Measurements from ENCODE around the gene MYMX.
"Not testable (repeated sequence)": the region's sequence is repeated elsewhere in the genome, so short reads cannot be mapped to it uniquely, and the experiment has no call there.

The MYMX gene

DNA sequence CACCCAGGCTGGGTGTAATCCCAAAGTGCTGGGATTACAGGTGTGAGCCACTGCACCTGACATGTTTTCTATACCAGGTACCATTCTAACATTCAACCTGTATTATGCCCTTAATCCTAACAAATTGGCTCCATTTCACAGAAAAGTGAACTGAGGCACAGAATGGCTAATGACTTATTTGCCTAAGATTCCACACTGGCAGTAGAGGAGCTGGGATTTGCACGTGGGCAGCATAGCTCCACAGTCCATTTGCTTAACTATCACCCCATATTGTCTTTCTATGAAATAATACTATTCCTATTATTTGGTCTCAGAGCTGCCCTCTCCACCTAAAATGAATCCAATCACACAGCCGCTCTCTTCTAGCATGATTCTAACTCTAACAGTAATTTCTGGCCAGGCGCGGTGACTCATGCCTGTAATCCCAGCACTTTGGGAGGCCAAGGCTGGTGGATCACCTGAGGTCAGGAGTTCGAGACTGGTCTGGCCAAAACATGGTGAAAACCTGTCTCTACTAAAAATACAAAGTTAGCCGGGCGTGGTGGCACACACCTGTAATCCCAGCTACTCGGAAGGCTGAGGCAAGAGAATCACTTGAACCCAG lies 23.3 kb upstream of the MYMX start:
- no peak for DNase-seq (ENCODE audit: extremely low spot score)
- TF ChIP-seq, protein P1, sequence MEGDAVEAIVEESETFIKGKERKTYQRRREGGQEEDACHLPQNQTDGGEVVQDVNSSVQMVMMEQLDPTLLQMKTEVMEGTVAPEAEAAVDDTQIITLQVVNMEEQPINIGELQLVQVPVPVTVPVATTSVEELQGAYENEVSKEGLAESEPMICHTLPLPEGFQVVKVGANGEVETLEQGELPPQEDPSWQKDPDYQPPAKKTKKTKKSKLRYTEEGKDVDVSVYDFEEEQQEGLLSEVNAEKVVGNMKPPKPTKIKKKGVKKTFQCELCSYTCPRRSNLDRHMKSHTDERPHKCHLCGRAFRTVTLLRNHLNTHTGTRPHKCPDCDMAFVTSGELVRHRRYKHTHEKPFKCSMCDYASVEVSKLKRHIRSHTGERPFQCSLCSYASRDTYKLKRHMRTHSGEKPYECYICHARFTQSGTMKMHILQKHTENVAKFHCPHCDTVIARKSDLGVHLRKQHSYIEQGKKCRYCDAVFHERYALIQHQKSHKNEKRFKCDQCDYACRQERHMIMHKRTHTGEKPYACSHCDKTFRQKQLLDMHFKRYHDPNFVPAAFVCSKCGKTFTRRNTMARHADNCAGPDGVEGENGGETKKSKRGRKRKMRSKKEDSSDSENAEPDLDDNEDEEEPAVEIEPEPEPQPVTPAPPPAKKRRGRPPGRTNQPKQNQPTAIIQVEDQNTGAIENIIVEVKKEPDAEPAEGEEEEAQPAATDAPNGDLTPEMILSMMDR (IDR thresholded peaks at IDR 0.05; ENCODE audit: control extremely low read depth, extremely low read depth, low read depth, missing control alignments) = no peak
- POLR2A ChIA-PET = no interaction called here
- CTCF ChIA-PET = interaction anchor here (1.2 to 3.2 kb wide), 6 partner anchors 9 to 97 kb away, joined by 3 to 21 read pairs (median 4); no protein-coding TSS in a partner anchor

DNA sequence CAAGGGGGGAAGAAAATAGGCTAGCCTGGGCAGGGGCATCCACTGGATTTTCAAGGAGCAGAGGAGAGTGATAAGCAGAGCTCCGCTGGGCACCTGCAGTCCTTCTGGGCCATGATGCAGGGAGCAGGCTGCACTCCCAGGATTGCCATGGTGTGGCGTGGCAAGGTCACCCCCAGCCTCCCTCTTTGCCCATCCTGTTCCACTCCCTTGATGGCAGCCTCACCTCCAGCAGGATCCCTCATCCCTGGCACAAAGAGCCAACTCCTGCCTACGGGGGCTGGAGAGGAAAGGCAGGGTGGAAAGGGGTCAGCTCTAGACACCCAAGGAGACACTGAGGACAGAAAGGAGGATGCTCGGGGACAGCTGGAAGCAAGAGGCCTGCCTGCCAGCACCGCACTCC lies 22.4 kb upstream of the MYMX start:
- TF ChIP-seq, protein P1 (IDR thresholded peaks at IDR 0.05; ENCODE audit: control extremely low read depth, extremely low read depth, low read depth, missing control alignments) = no peak
- CTCF ChIA-PET = interaction anchor here (1.2 to 3.2 kb wide), 3 partner anchors 8 to 22 kb away, joined by 3 to 21 read pairs (median 4); no protein-coding TSS in a partner anchor
- no peak for DNase-seq (ENCODE audit: extremely low spot score)
- POLR2A ChIA-PET = no interaction called here

DNA sequence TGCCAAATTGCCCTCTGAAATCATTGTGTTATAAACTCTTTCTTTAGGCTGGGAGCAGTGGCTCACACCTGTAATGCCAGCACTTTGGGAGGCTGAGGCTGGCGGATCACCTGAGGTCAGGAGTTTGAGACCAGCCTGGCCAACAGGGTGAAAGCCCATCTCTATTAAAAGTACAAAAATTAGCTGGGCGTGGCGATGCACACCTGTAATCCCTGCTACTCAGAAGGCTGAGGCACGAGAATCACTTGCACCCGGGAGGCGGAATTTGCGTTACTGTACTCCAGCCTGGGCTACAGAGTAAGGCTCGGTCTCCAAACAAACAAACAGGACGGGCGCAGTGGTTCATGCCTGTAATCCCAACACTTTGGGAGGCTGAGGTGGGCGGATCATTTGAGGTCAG lies 20.4 kb upstream of the MYMX start:
- POLR2A ChIA-PET; DNase-seq (ENCODE audit: extremely low spot score): not testable (repeated sequence)
- CTCF ChIA-PET = interaction anchor here (1.9 to 3.3 kb wide), 3 partner anchors 24 to 41 kb away, joined by 4 to 10 read pairs (median 4); no protein-coding TSS in a partner anchor

DNA sequence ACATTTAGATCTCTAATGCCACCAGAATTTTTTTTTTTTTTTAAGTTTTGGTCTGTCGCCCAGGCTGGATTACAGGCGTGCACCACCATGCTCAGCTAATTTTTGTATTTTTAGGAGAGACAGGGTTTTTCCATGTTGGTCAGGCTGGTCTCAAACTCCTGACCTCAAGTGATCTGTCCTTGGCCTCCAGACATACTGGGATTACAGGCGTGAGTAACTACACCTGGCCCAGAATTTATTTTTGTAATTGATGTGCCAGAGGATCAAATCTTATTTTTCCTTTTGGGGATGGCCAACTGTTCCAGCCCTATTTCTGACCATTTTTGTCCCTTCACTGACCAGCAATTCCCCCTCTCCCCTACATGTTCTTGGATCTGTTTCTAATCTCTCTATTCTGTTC lies 18.0 kb upstream of the MYMX start:
- POLR2A ChIA-PET = no interaction called here

DNA sequence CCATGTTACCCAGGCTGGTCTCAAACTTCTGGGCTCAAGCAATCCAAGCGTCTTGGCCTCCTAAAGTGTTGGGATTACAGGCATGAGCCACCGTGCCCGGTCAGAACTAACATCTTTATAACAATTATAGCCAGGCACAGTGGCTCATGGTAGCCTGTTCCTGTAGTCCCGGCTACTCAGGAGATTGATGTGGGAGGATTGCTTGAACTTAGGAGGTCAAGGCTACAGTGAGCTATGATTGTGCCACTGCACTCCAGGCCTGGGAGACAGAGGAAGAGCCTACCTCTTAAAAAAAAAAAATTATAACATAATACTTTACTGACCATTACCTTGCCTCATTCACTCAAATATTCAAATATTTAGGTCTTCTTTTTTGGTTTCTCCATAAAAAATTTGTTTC lies 16.8 kb upstream of the MYMX start:
- DNase-seq (ENCODE audit: extremely low spot score) = no peak
- ChIA-PET POLR2A (no interaction called here), CTCF (interaction anchor here (1.3 to 5.2 kb wide), 2 partner anchors 12 to 27 kb away, joined by 3 to 21 read pairs; no protein-coding TSS in a partner anchor)
- TF ChIP-seq, protein P1 (IDR thresholded peaks at IDR 0.05; ENCODE audit: control extremely low read depth, extremely low read depth, low read depth, missing control alignments) = no peak

More for the DNA sequence above, 18.0 kb upstream of the MYMX start:
- TF ChIP-seq, protein P1 (IDR thresholded peaks at IDR 0.05; ENCODE audit: control extremely low read depth, extremely low read depth, low read depth, missing control alignments) = no peak
- no peak for DNase-seq (ENCODE audit: extremely low spot score)
- CTCF ChIA-PET = interaction anchor here (1.1 to 1.5 kb wide), 2 partner anchors 9 to 14 kb away, joined by 3 to 4 read pairs; no protein-coding TSS in a partner anchor

DNA sequence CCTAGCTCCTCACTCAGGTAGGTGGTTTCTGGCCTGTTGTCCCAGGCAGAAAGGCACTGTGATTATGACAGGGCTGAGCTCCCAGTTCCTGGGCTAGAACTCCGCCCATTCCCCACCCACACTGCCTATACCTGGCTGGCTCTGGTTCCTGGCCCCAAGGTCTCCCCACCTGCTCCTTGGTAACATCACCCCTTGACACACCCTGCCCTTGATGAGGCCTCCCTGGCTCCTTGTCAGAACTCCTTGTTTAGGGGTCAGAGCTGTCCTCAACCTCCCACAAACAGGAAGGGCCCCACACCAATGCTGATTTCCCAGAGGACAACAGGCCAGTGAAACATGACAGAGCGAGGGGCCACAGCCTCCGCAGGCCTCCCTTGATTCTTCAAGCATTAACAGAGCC lies 15.5 kb upstream of the MYMX start:
- DNase-seq (ENCODE audit: extremely low spot score) = no peak
- TF ChIP-seq, protein P1 (IDR thresholded peaks at IDR 0.05; ENCODE audit: control extremely low read depth, extremely low read depth, low read depth, missing control alignments) = no peak
- POLR2A ChIA-PET = no interaction called here
- CTCF ChIA-PET = interaction anchor here (1.0 to 5.2 kb wide), 4 partner anchors 11 to 29 kb away, joined by 3 to 21 read pairs (median 5); no protein-coding TSS in a partner anchor

DNA sequence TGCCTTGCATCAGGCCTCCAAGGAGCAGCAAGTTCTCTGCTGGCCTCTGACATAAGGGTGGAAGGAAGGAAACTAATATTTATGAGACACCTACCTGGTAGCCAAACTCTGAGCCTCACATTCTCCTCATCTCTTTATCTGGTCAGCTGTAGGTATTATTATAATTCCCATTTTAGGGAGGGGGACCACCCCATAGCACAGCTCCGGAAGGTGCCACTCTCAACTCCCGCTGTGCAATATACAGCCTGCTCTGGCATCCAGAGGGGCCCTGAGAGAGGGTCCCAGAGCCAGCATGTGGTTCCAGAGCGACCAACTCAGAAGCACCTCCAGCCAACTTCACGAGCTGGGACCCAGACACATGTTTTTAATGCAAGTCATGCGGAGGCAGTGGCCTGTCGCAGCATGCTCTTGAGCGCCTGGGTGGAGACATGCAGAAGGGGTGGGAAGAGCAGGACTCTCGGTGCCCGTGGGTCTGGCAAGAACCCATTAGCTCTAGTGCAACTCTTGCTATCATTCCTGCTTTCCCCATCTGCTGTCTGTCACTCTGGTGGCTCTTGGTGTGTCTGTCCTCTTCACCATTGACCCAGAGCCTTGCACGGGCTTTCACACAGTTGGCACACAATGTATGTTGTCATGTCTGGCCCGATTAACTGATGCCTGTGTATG lies 15.0 kb upstream of the MYMX start:
- ChIA-PET CTCF (interaction anchor here (0.8 to 5.2 kb wide), 3 partner anchors 8 to 29 kb away, joined by 4 to 21 read pairs (median 7); no protein-coding TSS in a partner anchor), POLR2A (no interaction called here)
- TF ChIP-seq, protein P1 (IDR thresholded peaks at IDR 0.05; ENCODE audit: control extremely low read depth, extremely low read depth, low read depth, missing control alignments) = no peak
- no peak for DNase-seq (ENCODE audit: extremely low spot score)
